ENCODE results near the gene ADGRF4.

DNA sequence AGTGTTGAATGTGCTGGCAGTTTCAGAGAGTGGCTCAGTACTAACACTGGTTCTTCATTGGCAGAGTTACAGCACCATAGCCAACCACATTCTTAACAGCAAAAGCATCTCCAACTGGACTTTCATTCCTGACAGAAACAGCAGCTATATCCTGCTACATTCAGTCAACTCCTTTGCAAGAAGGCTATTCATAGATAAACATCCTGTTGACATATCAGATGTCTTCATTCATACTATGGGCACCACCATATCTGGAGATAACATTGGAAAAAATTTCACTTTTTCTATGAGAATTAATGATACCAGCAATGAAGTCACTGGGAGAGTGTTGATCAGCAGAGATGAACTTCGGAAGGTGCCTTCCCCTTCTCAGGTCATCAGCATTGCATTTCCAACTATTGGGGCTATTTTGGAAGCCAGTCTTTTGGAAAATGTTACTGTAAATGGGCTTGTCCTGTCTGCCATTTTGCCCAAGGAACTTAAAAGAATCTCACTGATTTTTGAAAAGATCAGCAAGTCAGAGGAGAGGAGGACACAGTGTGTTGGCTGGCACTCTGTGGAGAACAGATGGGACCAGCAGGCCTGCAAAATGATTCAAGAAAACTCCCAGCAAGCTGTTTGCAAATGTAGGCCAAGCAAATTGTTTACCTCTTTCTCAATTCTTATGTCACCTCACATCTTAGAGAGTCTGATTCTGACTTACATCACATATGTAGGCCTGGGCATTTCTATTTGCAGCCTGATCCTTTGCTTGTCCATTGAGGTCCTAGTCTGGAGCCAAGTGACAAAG, 17.0 kb upstream of the ADGRF4 start:
- no peak for TF ChIP-seq EZH2 (IDR thresholded peaks at IDR 0.05; ENCODE audit: borderline replicate concordance)
- TF ChIP-seq, protein P1, sequence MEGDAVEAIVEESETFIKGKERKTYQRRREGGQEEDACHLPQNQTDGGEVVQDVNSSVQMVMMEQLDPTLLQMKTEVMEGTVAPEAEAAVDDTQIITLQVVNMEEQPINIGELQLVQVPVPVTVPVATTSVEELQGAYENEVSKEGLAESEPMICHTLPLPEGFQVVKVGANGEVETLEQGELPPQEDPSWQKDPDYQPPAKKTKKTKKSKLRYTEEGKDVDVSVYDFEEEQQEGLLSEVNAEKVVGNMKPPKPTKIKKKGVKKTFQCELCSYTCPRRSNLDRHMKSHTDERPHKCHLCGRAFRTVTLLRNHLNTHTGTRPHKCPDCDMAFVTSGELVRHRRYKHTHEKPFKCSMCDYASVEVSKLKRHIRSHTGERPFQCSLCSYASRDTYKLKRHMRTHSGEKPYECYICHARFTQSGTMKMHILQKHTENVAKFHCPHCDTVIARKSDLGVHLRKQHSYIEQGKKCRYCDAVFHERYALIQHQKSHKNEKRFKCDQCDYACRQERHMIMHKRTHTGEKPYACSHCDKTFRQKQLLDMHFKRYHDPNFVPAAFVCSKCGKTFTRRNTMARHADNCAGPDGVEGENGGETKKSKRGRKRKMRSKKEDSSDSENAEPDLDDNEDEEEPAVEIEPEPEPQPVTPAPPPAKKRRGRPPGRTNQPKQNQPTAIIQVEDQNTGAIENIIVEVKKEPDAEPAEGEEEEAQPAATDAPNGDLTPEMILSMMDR (IDR thresholded peaks at IDR 0.05; ENCODE audit: poor library complexity), result no peak
